ENCODE measurements around the gene STAB2.

STAB2 gene

GRCh38 chr12:103569278-103569677 is 17.8 kb upstream of the STAB2 start:
- H3F3A ChIP-seq (ENCODE audit: insufficient read depth), result no peaks in the 10 kb centered on the region

DNA sequence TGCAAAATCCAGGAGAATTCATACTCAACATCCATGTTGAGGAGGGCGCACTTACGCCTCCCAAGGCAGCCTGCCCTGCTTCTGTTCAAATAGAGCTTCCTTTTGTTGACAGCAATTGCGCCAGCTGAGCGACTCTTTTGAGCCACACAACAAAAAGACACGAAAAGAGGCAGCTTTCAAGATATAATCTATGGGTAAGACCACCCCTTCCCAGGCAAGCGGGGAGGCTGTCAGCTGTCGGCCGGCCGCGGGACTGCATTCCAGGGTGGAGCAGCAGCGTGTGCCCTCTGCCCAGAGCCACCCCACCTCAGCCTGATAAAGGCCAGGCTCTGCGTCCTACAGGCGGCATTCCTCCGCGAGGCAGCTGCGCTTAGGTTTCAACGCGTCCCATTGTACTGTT is 15.8 kb upstream of the STAB2 start:
- H3K4me3 ChIP-seq (ENCODE audit: insufficient read depth, low read length, poor library complexity, severe bottlenecking), result no peak overlapping the region
- no peak overlapping the region for H3K4me2 ChIP-seq (ENCODE audit: low read depth, low read length, poor library complexity, severe bottlenecking)
- H3K79me2 ChIP-seq (ENCODE audit: insufficient read depth, low read length), result no peaks in the 10 kb centered on the region
- no peak for TF ChIP-seq CTCF (IDR thresholded peaks at IDR 0.05; ENCODE audit: insufficient read depth, low read length, poor library complexity, severe bottlenecking)
- no peak for TF ChIP-seq EZH2phosphoT487 (conservative IDR thresholded peaks at IDR 0.05; ENCODE audit: low read length)
- no peaks in the 10 kb centered on the region for H3K27me3 ChIP-seq (ENCODE audit: low read length)
- no peak overlapping the region for H3K27ac ChIP-seq (ENCODE audit: low read depth, low read length)
- no peak overlapping the region for H2AFZ ChIP-seq (ENCODE audit: low read depth, low read length, severe bottlenecking)
- no peaks in the 10 kb centered on the region for H3F3A ChIP-seq (ENCODE audit: insufficient read depth)
- H3K9me3 ChIP-seq (ENCODE audit: insufficient read depth, low read length), result no peaks in the 10 kb centered on the region
- no peaks in the 10 kb centered on the region for H3K36me3 ChIP-seq (ENCODE audit: low read length)
- no peak overlapping the region for H3K9ac ChIP-seq (ENCODE audit: low read length)
- no peaks in the 10 kb centered on the region for H4K20me1 ChIP-seq (ENCODE audit: low read depth, low read length)
- no peaks in the 10 kb centered on the region for H3K9me2 ChIP-seq (replicated peaks; ENCODE audit: insufficient read depth, low read length)

More at GRCh38 chr12:103569278-103569677, 17.8 kb upstream of the STAB2 start:
- Histone ChIP-seq H4K20me1 (ENCODE audit: low read depth, low read length) (no peaks in the 10 kb centered on the region), H3K4me3 (ENCODE audit: insufficient read depth, low read length, poor library complexity, severe bottlenecking) (no peak overlapping the region), H3K79me2 (ENCODE audit: insufficient read depth, low read length) (no peaks in the 10 kb centered on the region), H2AFZ (ENCODE audit: low read depth, low read length, severe bottlenecking) (no peak overlapping the region), H3K9ac (ENCODE audit: low read length) (no peak overlapping the region), H3K9me2 (replicated peaks; ENCODE audit: insufficient read depth, low read length) (no peaks in the 10 kb centered on the region), H3K9me3 (ENCODE audit: insufficient read depth, low read length) (no peaks in the 10 kb centered on the region), H3K27ac (ENCODE audit: low read depth, low read length) (no peak overlapping the region), H3K36me3 (ENCODE audit: low read length) (no peaks in the 10 kb centered on the region), H3K4me2 (ENCODE audit: low read depth, low read length, poor library complexity, severe bottlenecking) (no peak overlapping the region), H3K27me3 (ENCODE audit: low read length) (no peaks in the 10 kb centered on the region)
- no peak for TF ChIP-seq EZH2phosphoT487 (conservative IDR thresholded peaks at IDR 0.05; ENCODE audit: low read length)
- TF ChIP-seq CTCF (IDR thresholded peaks at IDR 0.05; ENCODE audit: insufficient read depth, low read length, poor library complexity, severe bottlenecking), result no peak

GRCh38 chr12:103572312-103573045 is 14.6 kb upstream of the STAB2 start:
- Histone ChIP-seq H3K36me3 (ENCODE audit: low read length) (no peaks in the 10 kb centered on the region), H3K27me3 (ENCODE audit: low read length) (no peaks in the 10 kb centered on the region), H3F3A (ENCODE audit: insufficient read depth) (no peaks in the 10 kb centered on the region), H3K9me3 (ENCODE audit: insufficient read depth, low read length) (no peaks in the 10 kb centered on the region), H3K27ac (ENCODE audit: low read depth, low read length) (no peak overlapping the region), H3K4me3 (ENCODE audit: insufficient read depth, low read length, poor library complexity, severe bottlenecking) (no peak overlapping the region), H2AFZ (ENCODE audit: low read depth, low read length, severe bottlenecking) (no peak overlapping the region), H3K9me2 (replicated peaks; ENCODE audit: insufficient read depth, low read length) (no peaks in the 10 kb centered on the region), H3K79me2 (ENCODE audit: insufficient read depth, low read length) (no peaks in the 10 kb centered on the region), H3K4me2 (ENCODE audit: low read depth, low read length, poor library complexity, severe bottlenecking) (no peak overlapping the region), H3K9ac (ENCODE audit: low read length) (no peak overlapping the region), H4K20me1 (ENCODE audit: low read depth, low read length) (no peaks in the 10 kb centered on the region)
- no peak for TF ChIP-seq EZH2phosphoT487 (conservative IDR thresholded peaks at IDR 0.05; ENCODE audit: low read length)
- TF ChIP-seq CTCF (IDR thresholded peaks at IDR 0.05; ENCODE audit: insufficient read depth, low read length, poor library complexity, severe bottlenecking), result no peak

All from SU-DHL-6 (cell line).